Transverse colon (tissue), 4 donors: ENCODE measurements around the gene ANKH. TPM values are rescaled to one million over a fixed set of nuclear protein-coding genes. Genes with fewer than 3 reads are reported as not detected.

Experiments
- DNase-seq: peaks from one replicate; pipeline ENCODE4 v3.0.0-alpha.2; 2019
- H3K27ac ChIP-seq, 4 donors: fragments of 200-600 bp; sonication (generic); 2 replicates each; pipeline ENCODE4 v1.5.1; 2016 to 2018; ENCODE audit warnings: inconsistent platforms in 4 of 4
- H3K27me3 ChIP-seq: fragments of 200-600 bp; sonication (generic); 2 replicates; pipeline ENCODE4 v1.5.1; 2017; ENCODE audit warnings: inconsistent platforms
- H3K36me3 ChIP-seq, 4 donors: fragments of 200-600 bp; sonication (generic); 2 replicates each; pipeline ENCODE4 v1.5.1; 2017 to 2019; ENCODE audit warnings: inconsistent platforms in 4 of 4
- H3K4me1 ChIP-seq, 4 donors: fragments of 200-600 bp; sonication (generic); 2 replicates each; pipeline ENCODE4 v1.5.1; 2017 to 2020; ENCODE audit warnings: inconsistent platforms in 4 of 4
- H3K4me3 ChIP-seq, 4 donors: fragments of 200-600 bp; sonication (generic); 1 replicate in 1 of 4; 2 replicates in 3 of 4; pipeline versions ENCODE4 v1.5.1 to v1.6.1; 2017 to 2019; ENCODE audit warnings: inconsistent platforms in 4 of 4
- H3K9me3 ChIP-seq, 2 donors: fragments of 200-600 bp; sonication (generic); 2 replicates each; pipeline ENCODE4 v1.5.1; 2017 to 2019; ENCODE audit warnings: inconsistent platforms in 2 of 2
- CTCF ChIP-seq, 5 experiments: fragments of 200-600 bp in 3 of 5; fragments of 450-650 bp in 2 of 5; sonication (generic) in 3 of 5; IDR thresholded peaks; 1 replicate in 2 of 5; 2 replicates in 3 of 5; pipeline ENCODE4 v1.5.1; 2016 to 2017; ENCODE audit warnings: antibody characterized with exemption in 5 of 5, inconsistent platforms in 3 of 5, mild to moderate bottlenecking in 2 of 5, moderate library complexity in 1 of 5
- EP300 ChIP-seq: sonication (generic); formaldehyde crosslinking; IDR thresholded peaks from one replicate; pipeline ENCODE4 v1.6.1; 2017; ENCODE audit warnings: antibody characterized with exemption, low read depth
- POLR2A ChIP-seq: fragments of 450-650 bp; IDR thresholded peaks from one replicate; pipeline ENCODE4 v1.6.1; 2016; ENCODE audit warnings: antibody characterized with exemption, mild to moderate bottlenecking, moderate library complexity
- POLR2AphosphoS5 ChIP-seq, 3 donors: sonication (generic); formaldehyde crosslinking; IDR thresholded peaks; one replicate each; pipeline ENCODE4 v1.6.1; 2016; ENCODE audit warnings: antibody characterized with exemption in 3 of 3
- WGBS, 2 donors: methylation state at CpG; one replicate each; pipeline ENCODE4 v1.1.5; 2018; ENCODE audit warnings: low coverage in 1 of 2; 5-methylcytosine and 5-hydroxymethylcytosine counted together
- in situ Hi-C, 4 donors: fragments of 200-750 bp; cut with MboI; loops; one replicate each; pipeline versions ENCODE4 v1.15.0 to v1.15.1; 2017; ENCODE audit warnings: low sequenced_read_pairs in 3 of 4, low pct_ligation_motif_present in 1 of 4, low pct_unique_long_range_greater_than_20kb in 1 of 4
- intact Hi-C: fragments of 100-400 bp; cut with DNase I; formaldehyde crosslinking; loops from one replicate; pipeline ENCODE4 v1.15.1; 2023; ENCODE audit warnings: low total_unique reads
- total RNA-seq, 4 donors: library from RNA; depleted of rRNA; stranded (reverse); fragments of >200 nt; gene quantifications; one replicate each; pipeline ENCODE4 v1.1.0, GENCODE V29; 2016

Gene ANKH
- total RNA-seq, 4 donors from 2014 or later: 24.7 to 96.5 (median 69.4) TPM

- peak; percentile 81 to 88 (median 84) for TF ChIP-seq POLR2AphosphoS5 (IDR thresholded peaks at IDR 0.05)
- TF ChIP-seq POLR2A: peak; percentile 77
- no peak for TF ChIP-seq EP300
- TF ChIP-seq CTCF (IDR thresholded peaks at IDR 0.05): peak in 2 of 5 experiments; percentile 3 to 19
- intact Hi-C loops (no loop called here), in situ Hi-C loops (loop anchor here in 1 of 4 donors (10.0 kb wide), 1 partner anchor 132 kb away; no protein-coding TSS in a partner anchor)
- Histone ChIP-seq H3K4me1 (peaks cover 0 to 43% (median 13%) of the 10 kb centered on the region in 4 donors), H3K36me3 (no peaks in the 10 kb centered on the region), H3K27me3 (no peaks in the 10 kb centered on the region), H3K9me3 (no peaks in the 10 kb centered on the region), H3K27ac (peak overlapping the region; percentile 88 to 99 (median 96)), H3K4me3 (peak overlapping the region; percentile 35 to 96 (median 81))
- 2 to 17% methylated on average over 6 to 44 of the region's 73 CpGs for WGBS, 2 donors
- DNase-seq: peak; percentile 85
Measured at GRCh38 chr5:14872070-14872989, 752 bp upstream of the ANKH start.

- peak overlapping the region; percentile 85 to 99 (median 91) for H3K27ac ChIP-seq
- intact Hi-C loops (no loop called here), in situ Hi-C loops (loop anchor here in 1 of 4 donors (10.0 kb wide), 1 partner anchor 134 kb away; no protein-coding TSS in a partner anchor)
- TF ChIP-seq CTCF (IDR thresholded peaks at IDR 0.05) (no peak), POLR2A (no peak), POLR2AphosphoS5 (IDR thresholded peaks at IDR 0.05) (no peak), EP300 (no peak)
- 5 to 8% methylated on average over 6 to 21 of the region's 21 CpGs for WGBS, 2 donors
- H3K27me3 ChIP-seq: no peaks in the 10 kb centered on the region
- H3K4me3 ChIP-seq: peak overlapping the region; percentile 51 to 91 (median 82)
- H3K9me3 ChIP-seq: no peaks in the 10 kb centered on the region
- H3K4me1 ChIP-seq: peaks cover 0 to 43% (median 13%) of the 10 kb centered on the region in 4 donors
- H3K36me3 ChIP-seq: no peaks in the 10 kb centered on the region
- peak; percentile 69 for DNase-seq
Measured at GRCh38 chr5:14870337-14871213, 1.0 kb downstream of the ANKH start.

- in situ Hi-C loops (loop anchor here in 1 of 4 donors (10.0 kb wide), 1 partner anchor 135 kb away; no protein-coding TSS in a partner anchor), intact Hi-C loops (no loop called here)
- no peak for TF ChIP-seq POLR2A
- TF ChIP-seq EP300: no peak
- TF ChIP-seq CTCF (IDR thresholded peaks at IDR 0.05): no peak
- no peak for TF ChIP-seq POLR2AphosphoS5 (IDR thresholded peaks at IDR 0.05)
- H3K4me3 ChIP-seq: peak overlapping the region in 3 of 4 donors; percentile 51 to 91 (median 90)
- H3K9me3 ChIP-seq: no peaks in the 10 kb centered on the region
- H3K27ac ChIP-seq: peak overlapping the region; percentile 85 to 99 (median 91)
- WGBS, 2 donors: 28 to 38% methylated on average over 8 to 9 of the region's 9 CpGs
- no peaks in the 10 kb centered on the region for H3K36me3 ChIP-seq
- no peaks in the 10 kb centered on the region for H3K27me3 ChIP-seq
- H3K4me1 ChIP-seq: peaks cover 0 to 46% (median 14%) of the 10 kb centered on the region in 4 donors
- DNase-seq: no peak
Measured at GRCh38 chr5:14869668-14870164, 1.9 kb downstream of the ANKH start.
